Measurements from ENCODE around the gene B4GALT3.

DNA sequence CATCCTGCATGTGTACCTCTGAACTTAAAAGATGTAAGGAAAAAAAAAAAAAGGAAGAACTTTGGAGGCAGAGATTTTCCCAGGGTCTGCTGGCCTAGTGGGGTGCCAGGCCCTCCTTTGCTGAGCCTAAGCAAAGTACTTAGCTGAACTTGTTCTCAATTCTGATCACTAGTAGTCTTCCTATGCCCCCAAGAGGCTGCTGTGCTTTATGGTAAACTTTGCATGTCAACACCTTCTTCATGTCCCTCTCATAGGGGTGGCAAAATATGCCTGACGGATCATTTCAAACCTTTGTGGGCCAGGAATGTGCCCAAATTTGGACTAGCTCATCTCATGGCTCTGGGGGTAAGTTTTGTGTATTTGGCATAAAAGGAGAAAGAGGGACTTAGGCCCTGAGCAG, 19.4 kb downstream of the B4GALT3 start:
- TF ChIP-seq, protein P1, sequence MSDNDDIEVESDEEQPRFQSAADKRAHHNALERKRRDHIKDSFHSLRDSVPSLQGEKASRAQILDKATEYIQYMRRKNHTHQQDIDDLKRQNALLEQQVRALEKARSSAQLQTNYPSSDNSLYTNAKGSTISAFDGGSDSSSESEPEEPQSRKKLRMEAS (IDR thresholded peaks at IDR 0.05; ENCODE audit: insufficient read depth, insufficient read length) = no peak
- TF ChIP-seq, protein P2, sequence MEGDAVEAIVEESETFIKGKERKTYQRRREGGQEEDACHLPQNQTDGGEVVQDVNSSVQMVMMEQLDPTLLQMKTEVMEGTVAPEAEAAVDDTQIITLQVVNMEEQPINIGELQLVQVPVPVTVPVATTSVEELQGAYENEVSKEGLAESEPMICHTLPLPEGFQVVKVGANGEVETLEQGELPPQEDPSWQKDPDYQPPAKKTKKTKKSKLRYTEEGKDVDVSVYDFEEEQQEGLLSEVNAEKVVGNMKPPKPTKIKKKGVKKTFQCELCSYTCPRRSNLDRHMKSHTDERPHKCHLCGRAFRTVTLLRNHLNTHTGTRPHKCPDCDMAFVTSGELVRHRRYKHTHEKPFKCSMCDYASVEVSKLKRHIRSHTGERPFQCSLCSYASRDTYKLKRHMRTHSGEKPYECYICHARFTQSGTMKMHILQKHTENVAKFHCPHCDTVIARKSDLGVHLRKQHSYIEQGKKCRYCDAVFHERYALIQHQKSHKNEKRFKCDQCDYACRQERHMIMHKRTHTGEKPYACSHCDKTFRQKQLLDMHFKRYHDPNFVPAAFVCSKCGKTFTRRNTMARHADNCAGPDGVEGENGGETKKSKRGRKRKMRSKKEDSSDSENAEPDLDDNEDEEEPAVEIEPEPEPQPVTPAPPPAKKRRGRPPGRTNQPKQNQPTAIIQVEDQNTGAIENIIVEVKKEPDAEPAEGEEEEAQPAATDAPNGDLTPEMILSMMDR (IDR thresholded peaks at IDR 0.05; ENCODE audit: extremely low read depth in 1 of 2, insufficient read depth in 1 of 2, low read depth in 1 of 2, low read length in 2 of 2) = no peak
- no peak for TF ChIP-seq POLR2A (IDR thresholded peaks at IDR 0.05; ENCODE audit: low read depth, low read length)
- no peak for TF ChIP-seq MYC (IDR thresholded peaks at IDR 0.05; ENCODE audit: low read depth, low read length)
- TF ChIP-seq POLR2AphosphoS5 (IDR thresholded peaks at IDR 0.05; ENCODE audit: insufficient read depth, low read depth, low read length) = no peak
- TF ChIP-seq EZH2 (IDR thresholded peaks at IDR 0.05; ENCODE audit: borderline replicate concordance, low read depth, low read length, severe bottlenecking) = no peak
- no peak for TF ChIP-seq GATA2 (IDR thresholded peaks at IDR 0.05; ENCODE audit: insufficient read depth, insufficient read length, low read depth, low read length)
- no peak for TF ChIP-seq FOS (IDR thresholded peaks at IDR 0.05; ENCODE audit: borderline replicate concordance, insufficient read depth, low read length)
- no peak for TF ChIP-seq JUN (IDR thresholded peaks at IDR 0.05; ENCODE audit: borderline replicate concordance, insufficient read depth, insufficient read length, low read depth)
